NCI-H1092 (cell line): ENCODE measurements around the gene MRPS24.
"Not testable (repeated sequence)": the region's sequence is repeated elsewhere in the genome, so short reads cannot be mapped to it uniquely, and the experiment has no call there.

Source experiments
- DNase-seq: peaks from one replicate; lab custom pipeline; 2025; lab: John Stamatoyannopoulos, UW

The MRPS24 gene

DNA sequence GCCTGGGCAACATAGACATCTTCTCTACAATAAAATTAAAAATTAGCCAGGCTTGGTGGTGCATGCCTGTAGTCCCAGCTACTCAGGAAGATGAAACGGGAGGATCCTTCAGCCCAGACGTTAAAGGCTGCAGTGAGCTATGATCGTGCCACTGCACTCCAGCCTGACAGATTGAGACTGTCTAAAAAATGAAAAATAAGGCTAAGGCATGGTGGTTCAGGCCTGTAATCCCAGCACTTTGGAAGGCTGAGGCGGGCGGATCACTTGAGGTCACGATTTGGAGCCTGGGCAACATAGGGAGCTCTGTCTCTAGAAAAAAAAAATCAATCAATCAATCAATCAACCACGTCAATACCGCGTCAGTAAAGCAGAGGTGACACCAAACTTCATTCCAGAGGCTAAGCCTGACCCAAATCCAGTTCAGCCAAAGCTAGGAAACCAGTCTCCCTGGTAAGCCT lies 31.1 kb downstream of the MRPS24 start:
- no peak for DNase-seq

DNA sequence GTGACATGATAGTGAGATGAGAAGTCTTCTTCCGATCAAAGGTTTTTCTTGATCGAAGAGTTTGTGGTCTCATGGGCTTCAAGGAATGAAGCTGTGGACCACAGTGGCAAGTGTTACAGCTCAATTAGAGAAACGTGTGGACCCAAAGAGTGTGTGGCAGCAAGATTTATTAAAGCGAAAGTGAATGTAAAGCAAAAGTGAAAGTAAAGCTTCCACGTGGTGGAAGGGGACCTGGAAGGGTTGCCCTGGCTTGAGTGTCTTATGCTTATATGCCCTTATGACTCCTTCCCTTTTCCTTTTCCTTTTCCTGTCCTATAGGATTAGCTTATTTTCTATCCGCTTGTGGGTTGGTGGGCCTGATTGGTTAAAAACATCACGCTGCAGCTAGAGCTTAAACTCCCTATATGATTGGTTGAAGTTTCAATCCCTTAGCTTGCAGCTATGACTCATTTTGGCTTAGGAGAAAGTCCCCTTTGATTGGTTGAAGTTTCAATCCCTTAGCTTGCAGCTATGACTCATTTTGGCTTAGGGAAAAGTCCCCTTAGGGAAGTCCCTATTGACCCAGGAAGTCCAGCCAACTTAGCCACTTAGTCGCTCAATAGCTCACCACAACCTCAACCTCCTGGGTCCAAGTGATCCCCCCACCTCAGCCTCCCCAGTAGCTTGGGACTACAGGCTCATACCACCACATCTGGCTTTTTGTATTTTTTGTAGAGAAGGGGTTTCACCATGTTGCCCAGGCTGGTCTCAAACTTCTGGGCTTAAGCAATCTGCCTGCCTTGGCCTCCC lies 34.7 kb downstream of the MRPS24 start:
- no peak for DNase-seq

DNA sequence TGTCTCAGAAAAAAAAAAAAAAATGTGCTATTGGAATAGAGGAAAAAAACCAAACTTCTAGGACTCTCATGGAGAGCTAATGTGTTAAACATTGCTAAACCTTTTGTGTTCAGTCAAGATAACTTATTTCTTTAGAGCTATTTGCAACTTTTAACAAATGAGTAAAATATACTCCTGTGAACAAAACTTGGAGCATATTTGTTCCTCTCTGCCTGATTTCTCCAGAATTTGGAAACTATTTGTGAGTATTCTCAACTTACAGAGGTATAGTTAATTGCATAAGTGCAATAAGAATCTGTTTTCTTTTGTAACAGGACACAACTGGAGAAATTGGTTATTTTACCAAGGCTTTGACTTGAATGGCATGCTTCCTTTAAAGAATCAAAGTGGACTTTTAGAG lies 38.4 kb downstream of the MRPS24 start:
- not testable (repeated sequence) for DNase-seq

DNA sequence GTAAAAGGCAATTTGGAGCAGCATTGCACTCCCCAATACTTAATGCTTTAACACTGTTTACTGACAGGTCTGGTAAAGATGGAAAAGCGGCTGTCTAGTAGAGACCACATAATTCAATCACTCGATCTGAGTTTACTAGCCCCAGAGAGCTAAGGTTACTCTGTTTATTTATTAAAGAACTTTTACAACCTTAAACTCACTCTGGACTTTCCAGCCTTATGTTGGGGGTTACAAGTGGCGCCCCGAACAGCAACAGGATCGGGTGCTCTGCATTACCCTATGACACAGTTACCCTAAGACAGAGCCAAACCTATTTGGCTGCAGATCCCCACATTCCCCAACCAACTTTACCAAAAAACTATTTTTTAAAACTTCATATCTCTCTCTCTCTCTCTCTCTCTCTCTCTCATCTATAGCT lies 43.9 kb downstream of the MRPS24 start:
- DNase-seq, result no peak

DNA sequence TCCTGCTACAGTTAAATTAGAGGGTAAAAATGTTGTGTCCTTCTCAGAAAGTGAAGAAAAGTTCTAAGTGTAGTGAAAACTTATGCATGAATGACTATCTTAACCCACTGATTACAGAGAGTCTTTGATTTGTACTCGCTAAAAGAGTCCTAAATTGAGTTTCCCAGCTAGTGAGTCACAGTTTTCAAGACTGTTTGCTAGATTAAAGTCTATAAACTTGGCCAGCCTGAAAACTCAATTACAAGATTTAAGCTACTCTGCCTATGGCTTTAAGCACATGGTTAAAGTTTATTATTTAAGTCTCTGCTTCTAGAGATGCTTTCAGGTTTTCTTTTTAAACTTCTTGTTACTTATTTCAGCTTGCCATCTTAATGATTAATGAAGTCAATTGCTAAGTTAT lies 44.4 kb downstream of the MRPS24 start:
- no peak for DNase-seq

DNA sequence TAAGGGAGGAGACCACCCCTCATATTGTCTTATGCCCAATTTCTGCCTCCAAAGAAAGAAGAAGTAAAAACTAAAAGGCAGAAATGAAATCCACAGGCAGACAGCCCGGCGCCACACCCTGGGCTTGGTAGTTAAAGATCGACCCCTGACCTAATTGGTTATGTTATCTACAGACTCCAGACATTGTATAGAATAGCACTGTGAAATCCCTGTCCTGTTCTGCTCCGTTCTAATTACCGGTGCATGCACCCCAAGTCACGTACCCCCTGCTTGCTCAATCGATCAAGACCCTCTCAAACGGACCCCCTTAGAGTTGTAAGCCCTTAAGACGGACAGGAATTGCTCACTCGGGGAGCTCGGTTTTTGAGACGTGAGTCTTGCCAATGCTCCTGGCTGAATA lies 44.8 kb downstream of the MRPS24 start:
- not testable (repeated sequence) for DNase-seq

DNA sequence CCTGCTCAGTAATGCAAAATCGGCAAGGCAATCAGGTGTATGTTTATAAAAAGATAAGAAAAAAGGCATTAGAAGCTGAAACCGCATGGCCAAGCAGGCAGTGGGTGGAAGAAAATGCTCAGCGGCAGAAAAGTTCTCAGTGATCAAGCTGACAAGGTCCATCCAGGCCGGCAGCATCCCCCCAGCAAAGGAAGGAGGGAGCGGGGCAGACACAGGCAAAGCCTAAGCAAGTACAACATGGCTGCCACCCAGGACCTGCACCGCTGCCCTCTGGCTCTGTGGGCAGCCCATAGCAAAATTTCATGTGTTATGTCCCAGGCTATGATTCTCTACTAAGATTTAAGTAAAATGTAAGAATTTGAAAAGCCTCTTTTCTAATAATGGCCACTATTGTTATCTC lies 45.4 kb downstream of the MRPS24 start:
- no peak for DNase-seq

DNA sequence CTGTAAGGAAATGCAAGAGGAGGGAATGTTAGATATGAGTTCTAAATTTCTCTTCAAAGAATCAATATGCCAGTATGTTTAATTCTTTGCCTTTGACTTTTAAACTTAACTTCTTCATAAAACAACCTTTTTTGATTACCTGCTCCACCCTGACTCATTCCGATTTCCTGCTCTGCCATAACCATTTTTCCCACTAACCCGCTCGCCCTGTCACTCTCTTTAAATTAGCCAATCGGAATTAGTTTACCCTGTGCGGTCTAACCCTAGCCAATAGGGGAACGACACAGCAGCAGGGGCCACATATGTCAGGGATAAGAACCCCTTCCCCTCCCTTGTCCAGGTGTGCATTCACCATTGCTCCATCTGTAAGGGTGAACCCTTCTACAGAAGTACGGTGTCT lies 45.9 kb downstream of the MRPS24 start:
- DNase-seq, result not testable (repeated sequence)
